SK-N-SH (cell line): ENCODE measurements around the gene TMEM271. TPM values are rescaled to one million over a fixed set of nuclear protein-coding genes. Genes with fewer than 3 reads are reported as not detected.

Experiments used
- CTCF ChIA-PET: fragments of 300-600, 350-600 bp; formaldehyde crosslinking; extraction: SDS; loops from one replicate; lab custom pipeline; 2021; lab: Yijun Ruan, JAX
- POLR2A ChIA-PET: fragments of 350-600 bp; sonication (Branson Sonifier 250); formaldehyde crosslinking; extraction: SDS; loops from one replicate; lab custom pipeline; 2020; ENCODE audit warnings: antibody characterized with exemption, inconsistent platforms; lab: Yijun Ruan, JAX
- DNase-seq: peaks from one replicate; pipeline ENCODE4 v3.0.0; 2012
- H2AFZ ChIP-seq: fragments of 200-600 bp; sonication (generic); 2 replicates; pipeline ENCODE4 v1.8.1; 2016; ENCODE audit warnings: antibody characterized with exemption, mild to moderate bottlenecking, low read depth
- H3F3A ChIP-seq: fragments of 200-600 bp; sonication (generic); replicated peaks from 2 replicates; pipeline ENCODE3; 2016; ENCODE audit warnings: antibody characterized with exemption, mild to moderate bottlenecking; ENCODE audit not compliant: insufficient read depth
- H3K27ac ChIP-seq, 2 experiments: fragments of 200-500 bp in 1 of 2; fragments of 200-600 bp in 1 of 2; sonication (Bioruptor generic) in 1 of 2; sonication (generic), shearing (Covaris generic) in 1 of 2; 2 replicates each; pipeline versions ENCODE4 v1.5.1 to v1.6.1; 2014 to 2016; ENCODE audit warnings: low read depth in 2 of 2, inconsistent platforms in 1 of 2, low read length in 1 of 2, mild to moderate bottlenecking in 1 of 2, mixed read lengths in 1 of 2
- H3K27me3 ChIP-seq: fragments of 200-600 bp; sonication (generic), shearing (Covaris generic); 2 replicates; pipeline ENCODE4 v1.6.1; 2016; ENCODE audit warnings: mixed run types; ENCODE audit not compliant: insufficient read depth
- H3K36me3 ChIP-seq, 2 experiments: fragments of 200-500 bp in 1 of 2; fragments of 200-600 bp in 1 of 2; sonication (Bioruptor generic) in 1 of 2; sonication (generic) in 1 of 2; replicated peaks in 1 of 2; 2 replicates each; pipeline versions ENCODE3 to v1.5.1; 2014 to 2016; ENCODE audit warnings: low read length in 1 of 2, mild to moderate bottlenecking in 1 of 2; ENCODE audit not compliant: insufficient read depth in 2 of 2, control insufficient read depth in 1 of 2
- H3K4me1 ChIP-seq, 2 experiments: fragments of 200-500 bp in 1 of 2; fragments of 200-600 bp in 1 of 2; sonication (Bioruptor generic) in 1 of 2; sonication (generic), shearing (Covaris generic) in 1 of 2; 2 replicates each; pipeline versions ENCODE4 v1.5.1 to v1.6.1; 2014 to 2016; ENCODE audit warnings: low read depth in 1 of 2, low read length in 1 of 2, mixed run types in 1 of 2; ENCODE audit not compliant: insufficient read depth in 2 of 2, control insufficient read depth in 1 of 2
- H3K4me2 ChIP-seq: fragments of 200-600 bp; sonication (generic), shearing (Covaris generic); 2 replicates; pipeline ENCODE4 v1.6.1; 2017; ENCODE audit warnings: mixed run types
- H3K4me3 ChIP-seq, 2 experiments: fragments of 200-500 bp in 1 of 2; fragments of 200-600 bp in 1 of 2; sonication (Bioruptor generic) in 1 of 2; sonication (generic), shearing (Covaris generic) in 1 of 2; 2 replicates each; pipeline versions ENCODE4 v1.5.1 to v1.8.1; 2014 to 2016; ENCODE audit warnings: low read depth in 2 of 2, inconsistent platforms in 1 of 2, low read length in 1 of 2, mild to moderate bottlenecking in 1 of 2, mixed read lengths in 1 of 2, moderate library complexity in 1 of 2
- H3K79me2 ChIP-seq: fragments of 200-600 bp; sonication (generic); 2 replicates; pipeline ENCODE4 v1.8.1; 2017; ENCODE audit warnings: mild to moderate bottlenecking; ENCODE audit not compliant: insufficient read depth
- H3K9ac ChIP-seq: fragments of 200-600 bp; sonication (generic); 2 replicates; pipeline ENCODE4 v1.6.1; 2017; ENCODE audit warnings: mixed run types
- H3K9me2 ChIP-seq: fragments of 200-600 bp; sonication (generic); 2 replicates; pipeline ENCODE4 v1.6.1; 2017; ENCODE audit warnings: mixed run types
- H3K9me3 ChIP-seq: fragments of 200-600 bp; sonication (generic); 2 replicates; pipeline ENCODE4 v1.6.1; 2017; ENCODE audit warnings: mixed run types, mild to moderate bottlenecking, moderate library complexity
- H4K20me1 ChIP-seq: fragments of 200-600 bp; sonication (generic); 2 replicates; pipeline ENCODE4 v1.6.1; 2017; ENCODE audit warnings: mild to moderate bottlenecking, mixed run types; ENCODE audit not compliant: insufficient read depth
- CHD2 ChIP-seq: fragments of 150-350 bp; IDR thresholded peaks from 2 replicates; pipeline ENCODE4 v1.6.1; 2018; ENCODE audit warnings: low read length; ENCODE audit not compliant: partially characterized antibody
- CTCF ChIP-seq: fragments of 200-600 bp; sonication (generic); IDR thresholded peaks from 2 replicates; pipeline ENCODE4 v1.6.1; 2017; ENCODE audit warnings: antibody characterized with exemption, mild to moderate bottlenecking, moderate library complexity
- EP300 ChIP-seq, 2 experiments: IDR thresholded peaks; 2 replicates each; pipeline versions ENCODE4 v1.4.0 to v1.6.1; 2012; ENCODE audit warnings: borderline replicate concordance in 1 of 2, low read depth in 1 of 2, low read length in 1 of 2
- FOSL2 ChIP-seq: IDR thresholded peaks from 2 replicates; pipeline ENCODE4 v1.4.0; 2012; ENCODE audit warnings: low read depth, mild to moderate bottlenecking, moderate library complexity, borderline replicate concordance
- FOXM1 ChIP-seq: IDR thresholded peaks from 2 replicates; pipeline ENCODE4 v1.4.0; 2012; ENCODE audit warnings: low read depth, mild to moderate bottlenecking
- GABPA ChIP-seq: IDR thresholded peaks from 2 replicates; pipeline ENCODE4 v1.4.0; 2012; ENCODE audit warnings: low read depth, mild to moderate bottlenecking
- GATA2 ChIP-seq: sonication (generic); formaldehyde crosslinking; IDR thresholded peaks from 2 replicates; pipeline ENCODE4 v1.5.0; 2020; ENCODE audit warnings: mild to moderate bottlenecking, missing genetic modification reagents
- IRF3 ChIP-seq: fragments of 150-350 bp; IDR thresholded peaks from 2 replicates; pipeline ENCODE4 v1.6.1; 2016; ENCODE audit warnings: mild to moderate bottlenecking, low read depth, low read length
- MXI1 ChIP-seq: IDR thresholded peaks from 2 replicates; pipeline ENCODE4 v1.6.1; 2012; ENCODE audit warnings: mild to moderate bottlenecking, low read depth, low read length, improper control_type of control experiment
- NRF1 ChIP-seq: IDR thresholded peaks from 2 replicates; pipeline ENCODE4 v1.6.1; 2012; ENCODE audit warnings: low read depth, mild to moderate bottlenecking, low read length
- RAD21 ChIP-seq: IDR thresholded peaks from 2 replicates; pipeline ENCODE4 v1.6.1; 2012; ENCODE audit warnings: mild to moderate bottlenecking, low read length
- RXRA ChIP-seq: IDR thresholded peaks from 2 replicates; pipeline ENCODE4 v1.4.0; 2012; ENCODE audit warnings: low read depth, mild to moderate bottlenecking, borderline replicate concordance
- SIN3A ChIP-seq: IDR thresholded peaks from 2 replicates; pipeline ENCODE4 v1.6.1; 2012; ENCODE audit warnings: low read depth, mild to moderate bottlenecking, low read length, moderate library complexity, borderline replicate concordance
- TAF1 ChIP-seq: IDR thresholded peaks from 2 replicates; pipeline ENCODE4 v1.6.1; 2012; ENCODE audit warnings: low read depth, mild to moderate bottlenecking, low read length, moderate library complexity, borderline replicate concordance
- TEAD4 ChIP-seq: IDR thresholded peaks from 2 replicates; pipeline ENCODE4 v1.4.0; 2012; ENCODE audit warnings: mild to moderate bottlenecking, borderline replicate concordance; ENCODE audit not compliant: insufficient read depth
- ZBTB33 ChIP-seq: IDR thresholded peaks from 2 replicates; pipeline ENCODE4 v1.4.0; 2012; ENCODE audit warnings: low read depth, borderline replicate concordance
- WGBS: methylation state at CpG from one replicate; pipeline ENCODE4 v1.1.6; 2017; ENCODE audit warnings: low lambda C conversion rate; 5-methylcytosine and 5-hydroxymethylcytosine counted together
- polyA plus RNA-seq, 3 experiments: library from polyadenylated mRNA; depleted of rRNA; stranded (reverse); fragments of >200 nt; gene quantifications; 2 replicates each; pipeline ENCODE4 v1.2.3, GENCODE V29; 2012

Gene TMEM271
- polyA plus RNA-seq, 1 of the 3 experiments (the other 2 are of a cell fraction): not detected

- DNase-seq: no peak
- H3K4me1 ChIP-seq: no peaks in the 10 kb centered on the region
- peaks cover 27 to 81% of the 10 kb centered on the region in 2 experiments for H3K36me3 ChIP-seq
- 95% methylated on average over 10 of the region's 10 CpGs for WGBS
- no peaks in the 10 kb centered on the region for H3K9me3 ChIP-seq
- no peak overlapping the region for H3K27ac ChIP-seq
- no peak overlapping the region for H3K4me3 ChIP-seq
- CTCF ChIA-PET: no interaction called here
- H3K9ac ChIP-seq: no peak overlapping the region
- H3K4me2 ChIP-seq: no peak overlapping the region
- POLR2A ChIA-PET: no interaction called here
- no peaks in the 10 kb centered on the region for H4K20me1 ChIP-seq
- H2AFZ ChIP-seq: no peak overlapping the region
- TF ChIP-seq CTCF (no peak), GABPA (no peak), RXRA (no peak), EP300 (IDR thresholded peaks at IDR 0.05; ENCODE audit: borderline replicate concordance in 1 of 2, low read depth in 1 of 2, low read length in 1 of 2) (no peak), IRF3 (no peak), NRF1 (no peak), MXI1 (no peak), TAF1 (no peak), ZBTB33 (no peak), FOSL2 (no peak), CHD2 (no peak), SIN3A (no peak), GATA2 (CRISPR knock-in tag) (no peak), FOXM1 (no peak), RAD21 (no peak), TEAD4 (no peak)
- no peaks in the 10 kb centered on the region for H3K27me3 ChIP-seq
- H3K79me2 ChIP-seq: no peaks in the 10 kb centered on the region
- H3K9me2 ChIP-seq: no peaks in the 10 kb centered on the region
- H3F3A ChIP-seq: no peaks in the 10 kb centered on the region
These were observed 47.8 kb downstream of the TMEM271 start for GRCh38 chr4:528296-528695.
